HepG2 (cell line): ENCODE measurements around the gene TAF1D. TPM values are rescaled to one million over a fixed set of nuclear protein-coding genes. Genes with fewer than 3 reads are reported as not detected.

Source experiments
- ATAC-seq: fragments of 200-7000 bp; cut with Tn5 transposase; 3 replicates; pipeline ENCODE4 v1.9.1; 2020; ENCODE audit warnings: mild to moderate bottlenecking, moderate library complexity
- BruUV-seq: library from RNA; stranded (reverse); fragments of 400-500 nt; replicated peaks from 2 replicates; lab custom pipeline; 2021; lab: Mats Ljungman, UMichigan
- CTCF ChIA-PET: fragments of 300-600 bp; formaldehyde crosslinking; extraction: SDS; loops from one replicate; lab custom pipeline; 2021; ENCODE audit warnings: low total read pairs, inconsistent platforms, low intra/inter-chr PET ratio; lab: Yijun Ruan, JAX
- POLR2A ChIA-PET: fragments of 350-600 bp; sonication (Branson Sonifier 250); formaldehyde crosslinking; loops from one replicate; lab custom pipeline; 2020; ENCODE audit warnings: antibody characterized with exemption, inconsistent platforms; lab: Yijun Ruan, JAX
- DNase-seq: peaks from one replicate; pipeline ENCODE4 v3.0.0-alpha.2; 2015; ENCODE audit warnings: low spot score
- FAIRE-seq: peaks from 3 replicates; lab custom pipeline; 2011; peaks lifted over from hg19 to GRCh38; lab: Jason Lieb, UNC
- H2AFZ ChIP-seq: one replicate; pipeline ENCODE4 v1.6.1; 2011; ENCODE audit warnings: low read length, inconsistent platforms
- H3K27ac ChIP-seq: fragments of 300-600 bp; 3 replicates; pipeline ENCODE4 v1.8.0; 2011; ENCODE audit warnings: mixed run types, mild to moderate bottlenecking, mixed read lengths, low read length, inconsistent platforms; ENCODE audit not compliant: insufficient read depth; ENCODE audit errors: extremely low read length
- H3K27me3 ChIP-seq, 2 experiments: fragments of 200-600 bp in 1 of 2; 2 replicates in 1 of 2; 3 replicates in 1 of 2; pipeline versions ENCODE4 v1.6.0 to v1.8.0; 2011; ENCODE audit warnings: low read length in 2 of 2, mild to moderate bottlenecking in 2 of 2, moderate library complexity in 2 of 2, inconsistent platforms in 1 of 2; ENCODE audit not compliant: insufficient read depth in 2 of 2, control insufficient read depth in 1 of 2
- H3K36me3 ChIP-seq, 2 experiments: fragments of 200-600 bp in 1 of 2; replicated peaks in 1 of 2; 2 replicates in 1 of 2; 3 replicates in 1 of 2; pipeline versions ENCODE4 v1.5.1 to v1.8.0; 2011; ENCODE audit warnings: low read length in 2 of 2, inconsistent platforms in 1 of 2; ENCODE audit not compliant: insufficient read depth in 2 of 2, control insufficient read depth in 1 of 2
- H3K4me1 ChIP-seq: 2 replicates; pipeline ENCODE4 v1.5.1; 2012; ENCODE audit warnings: low read length, inconsistent platforms; ENCODE audit not compliant: insufficient read depth
- H3K4me2 ChIP-seq: 2 replicates; pipeline ENCODE4 v1.6.0; 2011; ENCODE audit warnings: low read depth, low read length, inconsistent platforms
- H3K4me3 ChIP-seq, 3 experiments: fragments of 200-600 bp in 1 of 3; sonication (generic), shearing (Covaris generic) in 1 of 3; replicated peaks in 1 of 3; 2 replicates each; pipeline ENCODE4 v1.5.1; 2011 to 2016; ENCODE audit warnings: low read length in 3 of 3, inconsistent platforms in 2 of 3, low read depth in 2 of 3, mild to moderate bottlenecking in 2 of 3, control low read depth in 1 of 3, mixed read lengths in 1 of 3; ENCODE audit not compliant: insufficient read depth in 1 of 3
- H3K79me2 ChIP-seq: one replicate; pipeline ENCODE4 v1.6.1; 2011; ENCODE audit warnings: low read length, inconsistent platforms; ENCODE audit not compliant: insufficient read depth
- H3K9ac ChIP-seq: 2 replicates; pipeline ENCODE4 v1.6.0; 2011; ENCODE audit warnings: mild to moderate bottlenecking, low read depth, low read length, inconsistent platforms; ENCODE audit not compliant: insufficient read depth
- H3K9me3 ChIP-seq: 2 replicates; pipeline ENCODE4 v1.5.1; 2012; ENCODE audit warnings: mild to moderate bottlenecking, low read length
- H4K20me1 ChIP-seq: 2 replicates; pipeline ENCODE4 v1.6.0; 2011; ENCODE audit warnings: inconsistent platforms, mild to moderate bottlenecking, low read length, moderate library complexity; ENCODE audit not compliant: insufficient read depth
- BCL6 ChIP-seq: IDR thresholded peaks from 2 replicates; pipeline ENCODE4 v1.6.1; 2016; ENCODE audit warnings: missing genetic modification reagents, missing compliant biosample characterization
- SETDB1 ChIP-seq: sonication (generic); formaldehyde crosslinking; IDR thresholded peaks from 2 replicates; pipeline ENCODE4 v1.5.1; 2020; ENCODE audit warnings: missing genetic modification reagents, mild to moderate bottlenecking, borderline replicate concordance
- ZNF30 ChIP-seq: sonication (generic); formaldehyde crosslinking; IDR thresholded peaks from 2 replicates; pipeline ENCODE4 v1.5.0; 2020; ENCODE audit warnings: mild to moderate bottlenecking, missing genetic modification reagents
- ZNF749 ChIP-seq: sonication (generic); formaldehyde crosslinking; IDR thresholded peaks from 2 replicates; pipeline ENCODE4 v1.8.0; 2022; ENCODE audit warnings: mild to moderate bottlenecking, missing genetic modification reagents, moderate library complexity, borderline replicate concordance
- ZZZ3 ChIP-seq: sonication (generic); formaldehyde crosslinking; IDR thresholded peaks from 2 replicates; pipeline ENCODE4 v1.4.0; 2020; ENCODE audit warnings: missing genetic modification reagents, mild to moderate bottlenecking, borderline replicate concordance
- WGBS: methylation state at CpG from one replicate; pipeline ENCODE4 v1.1.6; 2017; ENCODE audit warnings: low lambda C conversion rate; 5-methylcytosine and 5-hydroxymethylcytosine counted together
- in situ Hi-C: cut with HindIII; loops from 2 replicates; pipeline ENCODE4 v1.10.0; 2017; ENCODE audit warnings: low pct_unique_long_range_greater_than_20kb; ENCODE audit not compliant: extremely low pct_ligation_motif_present
- intact Hi-C: fragments of 100-400 bp; cut with micrococcal nuclease; formaldehyde crosslinking; loops from one replicate; pipeline ENCODE4 v1.10.0; 2022; ENCODE audit not compliant: unreplicated experiment
- polyA plus RNA-seq, 8 experiments: library from polyadenylated mRNA; depleted of rRNA in 3 of 8; stranded (reverse) in 7 of 8; unstranded in 1 of 8; fragments of >200 nt; fragmentation: Illumina TruSeq in 4 of 8; extraction: Trizol in 4 of 8; gene quantifications; 2 replicates each; pipeline versions ENCODE4 v1.2.1 to v1.2.3, GENCODE V29; 2011 to 2016; ENCODE audit warnings: low read depth in 4 of 8, missing spikeins in 1 of 8, mixed read lengths in 1 of 8; ENCODE audit not compliant: insufficient read depth in 1 of 8
- total RNA-seq, 5 experiments: library from RNA; depleted of rRNA; stranded (reverse); fragments of >200 nt; fragmentation: Illumina TruSeq; extraction: Trizol; gene quantifications; 2 replicates each; pipeline ENCODE4 v1.2.3, GENCODE V29; 2016; ENCODE audit warnings: low read depth in 1 of 5
- TF ChIP-seq, protein P1 (sequence below): sonication (generic); formaldehyde crosslinking; IDR thresholded peaks from 2 replicates; pipeline ENCODE4 v1.5.1; 2020; ENCODE audit warnings: missing genetic modification reagents, mild to moderate bottlenecking, borderline replicate concordance
- TF ChIP-seq, protein P2 (sequence below), 2 experiments: IDR thresholded peaks; 2 replicates each; pipeline ENCODE4 v1.6.1; 2011 to 2012; ENCODE audit warnings: low read length in 2 of 2, borderline replicate concordance in 1 of 2, low read depth in 1 of 2, mild to moderate bottlenecking in 1 of 2, moderate library complexity in 1 of 2

Gene TAF1D
- total and polyA plus RNA-seq, 2 of the 13 experiments (the other 11 are each of a cell fraction or from before 2014, with no cell fraction given): 132 to 207 TPM

DNA sequence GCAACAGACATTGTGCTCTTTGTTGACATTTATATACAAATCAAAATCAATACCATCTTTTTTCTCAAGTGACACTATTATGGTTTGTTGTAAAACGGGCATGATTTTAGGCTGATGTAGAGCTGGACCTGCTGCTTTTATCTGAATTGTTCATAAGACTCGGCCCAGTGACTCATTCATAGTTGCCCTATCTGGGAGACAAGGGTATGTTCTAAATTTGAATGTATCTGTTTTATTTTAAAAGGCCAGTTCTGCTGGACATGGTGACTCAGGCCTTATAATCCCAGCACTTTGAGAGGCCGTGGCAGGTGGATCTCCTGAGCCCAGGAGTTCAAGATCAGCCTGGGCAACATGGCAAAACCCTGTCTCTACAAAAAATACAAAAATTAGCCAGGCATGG lies 40.5 kb downstream of the TAF1D start:
- Histone ChIP-seq H2AFZ (no peak overlapping the region), H3K79me2 (no peaks in the 10 kb centered on the region), H3K27me3 (no peaks in the 10 kb centered on the region), H3K4me1 (no peaks in the 10 kb centered on the region), H3K9ac (no peak overlapping the region), H3K9me3 (no peaks in the 10 kb centered on the region)
- ATAC-seq (no peak), FAIRE-seq (no peak)
- intact Hi-C loops: no loop called here
- POLR2A ChIA-PET: no interaction called here
- TF ChIP-seq SETDB1 (CRISPR knock-in tag) (no peak), ZNF749 (CRISPR knock-in tag) (no peak), ZZZ3 (no peak), BCL6 (no peak), ZNF30 (CRISPR knock-in tag) (no peak)
- TF ChIP-seq, protein P1, sequence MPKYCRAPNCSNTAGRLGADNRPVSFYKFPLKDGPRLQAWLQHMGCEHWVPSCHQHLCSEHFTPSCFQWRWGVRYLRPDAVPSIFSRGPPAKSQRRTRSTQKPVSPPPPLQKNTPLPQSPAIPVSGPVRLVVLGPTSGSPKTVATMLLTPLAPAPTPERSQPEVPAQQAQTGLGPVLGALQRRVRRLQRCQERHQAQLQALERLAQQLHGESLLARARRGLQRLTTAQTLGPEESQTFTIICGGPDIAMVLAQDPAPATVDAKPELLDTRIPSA (CRISPR knock-in tag): no peak
- TF ChIP-seq, protein P2, sequence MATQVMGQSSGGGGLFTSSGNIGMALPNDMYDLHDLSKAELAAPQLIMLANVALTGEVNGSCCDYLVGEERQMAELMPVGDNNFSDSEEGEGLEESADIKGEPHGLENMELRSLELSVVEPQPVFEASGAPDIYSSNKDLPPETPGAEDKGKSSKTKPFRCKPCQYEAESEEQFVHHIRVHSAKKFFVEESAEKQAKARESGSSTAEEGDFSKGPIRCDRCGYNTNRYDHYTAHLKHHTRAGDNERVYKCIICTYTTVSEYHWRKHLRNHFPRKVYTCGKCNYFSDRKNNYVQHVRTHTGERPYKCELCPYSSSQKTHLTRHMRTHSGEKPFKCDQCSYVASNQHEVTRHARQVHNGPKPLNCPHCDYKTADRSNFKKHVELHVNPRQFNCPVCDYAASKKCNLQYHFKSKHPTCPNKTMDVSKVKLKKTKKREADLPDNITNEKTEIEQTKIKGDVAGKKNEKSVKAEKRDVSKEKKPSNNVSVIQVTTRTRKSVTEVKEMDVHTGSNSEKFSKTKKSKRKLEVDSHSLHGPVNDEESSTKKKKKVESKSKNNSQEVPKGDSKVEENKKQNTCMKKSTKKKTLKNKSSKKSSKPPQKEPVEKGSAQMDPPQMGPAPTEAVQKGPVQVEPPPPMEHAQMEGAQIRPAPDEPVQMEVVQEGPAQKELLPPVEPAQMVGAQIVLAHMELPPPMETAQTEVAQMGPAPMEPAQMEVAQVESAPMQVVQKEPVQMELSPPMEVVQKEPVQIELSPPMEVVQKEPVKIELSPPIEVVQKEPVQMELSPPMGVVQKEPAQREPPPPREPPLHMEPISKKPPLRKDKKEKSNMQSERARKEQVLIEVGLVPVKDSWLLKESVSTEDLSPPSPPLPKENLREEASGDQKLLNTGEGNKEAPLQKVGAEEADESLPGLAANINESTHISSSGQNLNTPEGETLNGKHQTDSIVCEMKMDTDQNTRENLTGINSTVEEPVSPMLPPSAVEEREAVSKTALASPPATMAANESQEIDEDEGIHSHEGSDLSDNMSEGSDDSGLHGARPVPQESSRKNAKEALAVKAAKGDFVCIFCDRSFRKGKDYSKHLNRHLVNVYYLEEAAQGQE (IDR thresholded peaks at IDR 0.05; ENCODE audit: borderline replicate concordance in 1 of 2, low read depth in 1 of 2, low read length in 2 of 2): no peak
- TF ChIP-seq, all 625 proteins: peak for 0
- H3K36me3 ChIP-seq: peaks cover 13 to 52% of the 10 kb centered on the region in 2 experiments
- no TSS peak for BruUV-seq
- no peak overlapping the region for H3K27ac ChIP-seq
- WGBS: 97% methylated on average over 3 of the region's 3 CpGs
- H4K20me1 ChIP-seq: no peaks in the 10 kb centered on the region
- in situ Hi-C loops: no loop called here
- no peak overlapping the region for H3K4me3 ChIP-seq
- CTCF ChIA-PET: no interaction called here
- no peak overlapping the region for H3K4me2 ChIP-seq
- no peak for DNase-seq
